WTC11 (cell line): ENCODE measurements around the gene XCL1. TPM values are rescaled to one million over a fixed set of nuclear protein-coding genes. Genes with fewer than 3 reads are reported as not detected.

Experiments
- ATAC-seq: fragments of 200-7000 bp; cut with Tn5 transposase; 2 replicates; pipeline ENCODE4 v1.10.0; 2021; ENCODE audit warnings: mild to moderate bottlenecking, moderate library complexity
- CTCF ChIA-PET: fragments of 300-600 bp; sonication (Branson Sonifier 250); formaldehyde crosslinking; loops from one replicate; lab custom pipeline; 2021; ENCODE audit warnings: antibody characterized with exemption; lab: Charles Lee
- POLR2A ChIA-PET: fragments of 350-600 bp; sonication (Branson Sonifier 250); formaldehyde crosslinking; loops from one replicate; lab custom pipeline; 2021; ENCODE audit warnings: antibody characterized with exemption; lab: Charles Lee
- DNase-seq: peaks from one replicate; pipeline ENCODE4 v3.0.0; 2021; ENCODE audit warnings: low spot score
- H3K27ac Mint-ChIP-seq: 2 replicates; pipeline ENCODE4 v1.8.0; 2021; ENCODE audit warnings: mixed read lengths
- H3K27me3 Mint-ChIP-seq: 2 replicates; pipeline ENCODE4 v1.8.0; 2021; ENCODE audit warnings: low read depth, mild to moderate bottlenecking, moderate library complexity, mixed read lengths
- H3K36me3 Mint-ChIP-seq: 2 replicates; pipeline ENCODE4 v1.8.0; 2021; ENCODE audit warnings: mixed read lengths
- H3K4me1 Mint-ChIP-seq: 2 replicates; pipeline ENCODE4 v1.8.0; 2022; ENCODE audit warnings: mixed read lengths
- H3K4me3 Mint-ChIP-seq: 2 replicates; pipeline ENCODE4 v1.8.0; 2021; ENCODE audit warnings: mild to moderate bottlenecking, moderate library complexity, mixed read lengths
- H3K9me3 Mint-ChIP-seq: 2 replicates; pipeline ENCODE4 v1.8.0; 2021; ENCODE audit warnings: mixed read lengths
- ATF2 ChIP-seq: sonication (generic); formaldehyde crosslinking; IDR thresholded peaks from 2 replicates; pipeline ENCODE4 v1.8.1; 2022; ENCODE audit warnings: low read depth, missing genetic modification reagents, borderline replicate concordance
- ATF6 ChIP-seq: sonication (generic); formaldehyde crosslinking; IDR thresholded peaks from 2 replicates; pipeline ENCODE4 v1.8.1; 2023; ENCODE audit warnings: mild to moderate bottlenecking, missing genetic modification reagents
- MXD4 ChIP-seq: fragments of 250-450 bp; sonication (Bioruptor Pico); IDR thresholded peaks from 2 replicates; pipeline ENCODE4 v1.8.0; 2021; ENCODE audit warnings: mild to moderate bottlenecking, moderate library complexity, borderline replicate concordance
- MYBL2 ChIP-seq: sonication (generic); formaldehyde crosslinking; IDR thresholded peaks from 2 replicates; pipeline ENCODE4 v1.8.1; 2023; ENCODE audit warnings: mild to moderate bottlenecking, moderate library complexity, missing genetic modification reagents
- NR3C1 ChIP-seq: sonication (generic); formaldehyde crosslinking; conservative IDR thresholded peaks from 2 replicates; pipeline ENCODE4 v1.8.1; 2023; ENCODE audit warnings: low read depth, mild to moderate bottlenecking, missing genetic modification reagents
- SMAD3 ChIP-seq: sonication (generic); formaldehyde crosslinking; IDR thresholded peaks from 2 replicates; pipeline ENCODE4 v1.8.0; 2022; ENCODE audit warnings: missing genetic modification reagents, mild to moderate bottlenecking, borderline replicate concordance
- TEAD1 ChIP-seq: sonication (generic); formaldehyde crosslinking; IDR thresholded peaks from 2 replicates; pipeline ENCODE4 v1.8.0; 2022; ENCODE audit warnings: mild to moderate bottlenecking, missing genetic modification reagents
- TEAD4 ChIP-seq: sonication (generic); formaldehyde crosslinking; IDR thresholded peaks from 2 replicates; pipeline ENCODE4 v1.8.0; 2022; ENCODE audit warnings: mild to moderate bottlenecking, missing genetic modification reagents
- TP53 ChIP-seq: sonication (generic); formaldehyde crosslinking; IDR thresholded peaks from 2 replicates; pipeline ENCODE4 v1.8.1; 2023; ENCODE audit warnings: mild to moderate bottlenecking, missing genetic modification reagents
- total RNA-seq: library from RNA; stranded (reverse); gene quantifications from 3 replicates; pipeline ENCODE4 v1.2.3, GENCODE V29; 2021
- TF ChIP-seq, protein P1 (sequence below): sonication (generic); formaldehyde crosslinking; IDR thresholded peaks from 2 replicates; pipeline ENCODE4 v1.8.1; 2023; ENCODE audit warnings: mild to moderate bottlenecking, missing genetic modification reagents, borderline replicate concordance
- TF ChIP-seq, protein P2 (sequence below): fragments of 250-450 bp; sonication (Bioruptor Pico); IDR thresholded peaks from 2 replicates; pipeline ENCODE4 v1.9.0; 2021; ENCODE audit warnings: mild to moderate bottlenecking, borderline replicate concordance
- TF ChIP-seq, protein P3 (sequence below): sonication (generic); formaldehyde crosslinking; IDR thresholded peaks from 2 replicates; pipeline ENCODE4 v1.8.0; 2022; ENCODE audit warnings: mild to moderate bottlenecking, missing genetic modification reagents

The XCL1 gene
- total RNA-seq, 1 experiment from 2014 or later, result 1.1 TPM

GRCh38 chr1:168615965-168616364 lies 39.6 kb downstream of the XCL1 start (continued):
- TF ChIP-seq ATF6, result no peak

DNA sequence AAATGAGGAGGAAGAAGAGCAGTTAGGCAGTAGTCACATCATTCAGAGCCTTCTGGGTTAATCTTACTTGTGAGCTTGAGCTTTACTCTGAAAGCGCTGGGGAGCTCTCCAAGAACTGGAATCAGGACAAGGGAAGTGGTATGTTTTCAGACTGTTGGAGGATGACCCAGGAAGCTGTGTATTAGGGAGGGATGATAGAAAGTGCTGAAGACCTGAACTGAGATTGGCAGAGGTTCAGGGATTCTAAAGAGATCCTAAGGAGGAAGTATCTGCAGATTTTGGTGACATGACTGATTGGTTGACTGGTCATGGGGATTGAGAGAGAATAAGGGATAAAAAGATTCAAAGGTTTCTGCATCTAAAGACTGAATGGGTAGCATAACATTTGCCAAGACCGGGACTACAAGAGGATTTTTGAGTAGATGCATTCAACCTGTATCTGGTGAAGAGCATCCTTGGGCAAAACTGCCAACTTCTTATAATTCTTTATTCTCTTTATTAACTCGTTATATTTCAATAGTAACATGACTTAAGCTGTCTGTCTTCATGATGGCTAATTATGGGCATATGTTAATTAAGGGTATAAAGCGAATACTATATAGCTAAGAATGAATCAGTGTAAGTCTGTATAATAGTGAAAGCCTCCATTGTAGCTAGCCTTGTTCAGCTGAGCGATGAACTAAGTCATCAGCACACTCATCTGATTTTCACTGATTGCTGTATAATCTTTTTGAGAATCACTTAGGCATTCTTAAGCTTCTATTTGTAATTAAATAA lies 41.8 kb downstream of the XCL1 start:
- Mint-ChIP-seq H3K4me1 (0 out of 2 replicates have a peak, but pooled peaks cover 4% of the 10 kb centered on the region), H3K4me3 (no peak overlapping the region), H3K27ac (no peak overlapping the region), H3K36me3 (no peaks in the 10 kb centered on the region), H3K9me3 (no peaks in the 10 kb centered on the region)
- DNase-seq, result no peak
- POLR2A ChIA-PET, result no interaction called here
- CTCF ChIA-PET, result interaction anchor here (1.0 to 3.1 kb wide), 3 partner anchors 8 to 19 kb away, joined by 4 to 12 read pairs (median 4); no protein-coding TSS in a partner anchor
- ATAC-seq, result no peak
- TF ChIP-seq TP53 (CRISPR knock-in tag), result no peak
- TF ChIP-seq, protein P1, sequence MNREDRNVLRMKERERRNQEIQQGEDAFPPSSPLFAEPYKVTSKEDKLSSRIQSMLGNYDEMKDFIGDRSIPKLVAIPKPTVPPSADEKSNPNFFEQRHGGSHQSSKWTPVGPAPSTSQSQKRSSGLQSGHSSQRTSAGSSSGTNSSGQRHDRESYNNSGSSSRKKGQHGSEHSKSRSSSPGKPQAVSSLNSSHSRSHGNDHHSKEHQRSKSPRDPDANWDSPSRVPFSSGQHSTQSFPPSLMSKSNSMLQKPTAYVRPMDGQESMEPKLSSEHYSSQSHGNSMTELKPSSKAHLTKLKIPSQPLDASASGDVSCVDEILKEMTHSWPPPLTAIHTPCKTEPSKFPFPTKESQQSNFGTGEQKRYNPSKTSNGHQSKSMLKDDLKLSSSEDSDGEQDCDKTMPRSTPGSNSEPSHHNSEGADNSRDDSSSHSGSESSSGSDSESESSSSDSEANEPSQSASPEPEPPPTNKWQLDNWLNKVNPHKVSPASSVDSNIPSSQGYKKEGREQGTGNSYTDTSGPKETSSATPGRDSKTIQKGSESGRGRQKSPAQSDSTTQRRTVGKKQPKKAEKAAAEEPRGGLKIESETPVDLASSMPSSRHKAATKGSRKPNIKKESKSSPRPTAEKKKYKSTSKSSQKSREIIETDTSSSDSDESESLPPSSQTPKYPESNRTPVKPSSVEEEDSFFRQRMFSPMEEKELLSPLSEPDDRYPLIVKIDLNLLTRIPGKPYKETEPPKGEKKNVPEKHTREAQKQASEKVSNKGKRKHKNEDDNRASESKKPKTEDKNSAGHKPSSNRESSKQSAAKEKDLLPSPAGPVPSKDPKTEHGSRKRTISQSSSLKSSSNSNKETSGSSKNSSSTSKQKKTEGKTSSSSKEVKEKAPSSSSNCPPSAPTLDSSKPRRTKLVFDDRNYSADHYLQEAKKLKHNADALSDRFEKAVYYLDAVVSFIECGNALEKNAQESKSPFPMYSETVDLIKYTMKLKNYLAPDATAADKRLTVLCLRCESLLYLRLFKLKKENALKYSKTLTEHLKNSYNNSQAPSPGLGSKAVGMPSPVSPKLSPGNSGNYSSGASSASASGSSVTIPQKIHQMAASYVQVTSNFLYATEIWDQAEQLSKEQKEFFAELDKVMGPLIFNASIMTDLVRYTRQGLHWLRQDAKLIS (CRISPR knock-in tag), result no peak
- no peak for TF ChIP-seq TEAD1 (CRISPR knock-in tag)
- no peak for TF ChIP-seq NR3C1 (CRISPR knock-in tag)
- no peak for TF ChIP-seq ATF2 (CRISPR knock-in tag)
- no peak for TF ChIP-seq TEAD4
- no peak for TF ChIP-seq ATF6
- TF ChIP-seq MXD4 (CRISPR knock-in tag), result no peak
- TF ChIP-seq, protein P2, sequence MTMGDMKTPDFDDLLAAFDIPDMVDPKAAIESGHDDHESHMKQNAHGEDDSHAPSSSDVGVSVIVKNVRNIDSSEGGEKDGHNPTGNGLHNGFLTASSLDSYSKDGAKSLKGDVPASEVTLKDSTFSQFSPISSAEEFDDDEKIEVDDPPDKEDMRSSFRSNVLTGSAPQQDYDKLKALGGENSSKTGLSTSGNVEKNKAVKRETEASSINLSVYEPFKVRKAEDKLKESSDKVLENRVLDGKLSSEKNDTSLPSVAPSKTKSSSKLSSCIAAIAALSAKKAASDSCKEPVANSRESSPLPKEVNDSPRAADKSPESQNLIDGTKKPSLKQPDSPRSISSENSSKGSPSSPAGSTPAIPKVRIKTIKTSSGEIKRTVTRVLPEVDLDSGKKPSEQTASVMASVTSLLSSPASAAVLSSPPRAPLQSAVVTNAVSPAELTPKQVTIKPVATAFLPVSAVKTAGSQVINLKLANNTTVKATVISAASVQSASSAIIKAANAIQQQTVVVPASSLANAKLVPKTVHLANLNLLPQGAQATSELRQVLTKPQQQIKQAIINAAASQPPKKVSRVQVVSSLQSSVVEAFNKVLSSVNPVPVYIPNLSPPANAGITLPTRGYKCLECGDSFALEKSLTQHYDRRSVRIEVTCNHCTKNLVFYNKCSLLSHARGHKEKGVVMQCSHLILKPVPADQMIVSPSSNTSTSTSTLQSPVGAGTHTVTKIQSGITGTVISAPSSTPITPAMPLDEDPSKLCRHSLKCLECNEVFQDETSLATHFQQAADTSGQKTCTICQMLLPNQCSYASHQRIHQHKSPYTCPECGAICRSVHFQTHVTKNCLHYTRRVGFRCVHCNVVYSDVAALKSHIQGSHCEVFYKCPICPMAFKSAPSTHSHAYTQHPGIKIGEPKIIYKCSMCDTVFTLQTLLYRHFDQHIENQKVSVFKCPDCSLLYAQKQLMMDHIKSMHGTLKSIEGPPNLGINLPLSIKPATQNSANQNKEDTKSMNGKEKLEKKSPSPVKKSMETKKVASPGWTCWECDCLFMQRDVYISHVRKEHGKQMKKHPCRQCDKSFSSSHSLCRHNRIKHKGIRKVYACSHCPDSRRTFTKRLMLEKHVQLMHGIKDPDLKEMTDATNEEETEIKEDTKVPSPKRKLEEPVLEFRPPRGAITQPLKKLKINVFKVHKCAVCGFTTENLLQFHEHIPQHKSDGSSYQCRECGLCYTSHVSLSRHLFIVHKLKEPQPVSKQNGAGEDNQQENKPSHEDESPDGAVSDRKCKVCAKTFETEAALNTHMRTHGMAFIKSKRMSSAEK (CRISPR knock-in tag), result no peak
- TF ChIP-seq MYBL2 (CRISPR knock-in tag), result no peak
- TF ChIP-seq, protein P3, sequence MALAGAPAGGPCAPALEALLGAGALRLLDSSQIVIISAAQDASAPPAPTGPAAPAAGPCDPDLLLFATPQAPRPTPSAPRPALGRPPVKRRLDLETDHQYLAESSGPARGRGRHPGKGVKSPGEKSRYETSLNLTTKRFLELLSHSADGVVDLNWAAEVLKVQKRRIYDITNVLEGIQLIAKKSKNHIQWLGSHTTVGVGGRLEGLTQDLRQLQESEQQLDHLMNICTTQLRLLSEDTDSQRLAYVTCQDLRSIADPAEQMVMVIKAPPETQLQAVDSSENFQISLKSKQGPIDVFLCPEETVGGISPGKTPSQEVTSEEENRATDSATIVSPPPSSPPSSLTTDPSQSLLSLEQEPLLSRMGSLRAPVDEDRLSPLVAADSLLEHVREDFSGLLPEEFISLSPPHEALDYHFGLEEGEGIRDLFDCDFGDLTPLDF, result no peak
- TF ChIP-seq SMAD3 (CRISPR knock-in tag), result no peak
- TF ChIP-seq, all 79 proteins: peak for 0
- H3K27me3 Mint-ChIP-seq, result no peaks in the 10 kb centered on the region; the same call in 1 of the 2 replicates
